ENCODE measurements around the gene TMCO6.
"Not testable (repeated sequence)": the region's sequence is repeated elsewhere in the genome, so short reads cannot be mapped to it uniquely, and the experiment has no call there.

Gene TMCO6

DNA sequence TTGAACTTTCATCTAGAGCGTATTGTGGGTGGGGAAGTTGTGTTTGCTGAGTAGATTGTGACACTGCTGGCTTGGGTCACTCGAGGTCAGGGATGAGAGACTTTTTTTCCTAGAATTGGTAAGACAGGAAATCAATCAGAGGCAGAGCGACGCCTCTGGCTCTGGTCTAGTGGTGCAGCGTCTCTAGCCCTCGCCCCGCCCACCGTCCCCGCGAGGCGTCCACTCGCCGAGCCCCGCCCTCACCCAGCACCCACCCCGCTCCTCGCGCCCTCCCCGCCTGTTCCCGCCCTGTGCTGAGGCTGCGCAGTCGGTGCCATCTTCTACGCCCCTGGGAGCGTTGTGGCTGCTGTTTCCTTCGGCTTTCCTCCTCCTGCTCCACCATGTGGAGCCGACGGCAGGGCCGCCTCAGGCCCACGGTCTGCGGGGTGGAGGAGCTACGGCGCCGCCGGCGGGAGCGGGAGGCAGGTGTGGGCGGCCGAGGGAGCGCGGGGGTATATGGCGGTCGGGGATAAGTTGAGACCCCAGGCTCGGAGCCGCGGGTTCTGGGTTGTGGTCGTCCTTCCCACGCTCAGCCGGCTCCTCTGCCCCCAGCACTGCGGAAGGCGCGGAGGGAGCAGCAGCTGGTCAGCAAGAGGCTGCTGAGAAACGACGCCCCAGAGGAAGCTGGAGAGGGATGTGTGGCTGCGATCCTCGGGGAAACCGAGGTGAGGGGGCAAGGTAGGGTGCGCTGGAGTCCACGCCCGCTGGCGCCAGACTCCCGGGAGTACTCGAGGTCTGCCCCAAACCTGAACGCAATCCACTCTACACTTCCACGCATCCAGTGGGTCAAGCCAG lies at the start of gene TMCO6:
TMCO6 (plus strand) TSS at position 304 of the 834 bp plus-strand sequence; CDS start at position 381, 77 bp downstream.
- peak; percentile 95 for DNase-seq (ENCODE audit: low read depth)

- no peak for DNase-seq (ENCODE audit: low read depth)
These were observed 48.4 kb upstream of the TMCO6 start for GRCh38 chr5:140590861-140591260.

- DNase-seq (ENCODE audit: low read depth), result no peak
These were observed 47.4 kb upstream of the TMCO6 start for GRCh38 chr5:140591747-140592372.

GRCh38 chr5:140593070-140593469 lies 46.2 kb upstream of the TMCO6 start:
- DNase-seq (ENCODE audit: low read depth), result not testable (repeated sequence)

GRCh38 chr5:140594169-140594568 lies 45.1 kb upstream of the TMCO6 start:
- DNase-seq (ENCODE audit: low read depth), result no peak

DNA sequence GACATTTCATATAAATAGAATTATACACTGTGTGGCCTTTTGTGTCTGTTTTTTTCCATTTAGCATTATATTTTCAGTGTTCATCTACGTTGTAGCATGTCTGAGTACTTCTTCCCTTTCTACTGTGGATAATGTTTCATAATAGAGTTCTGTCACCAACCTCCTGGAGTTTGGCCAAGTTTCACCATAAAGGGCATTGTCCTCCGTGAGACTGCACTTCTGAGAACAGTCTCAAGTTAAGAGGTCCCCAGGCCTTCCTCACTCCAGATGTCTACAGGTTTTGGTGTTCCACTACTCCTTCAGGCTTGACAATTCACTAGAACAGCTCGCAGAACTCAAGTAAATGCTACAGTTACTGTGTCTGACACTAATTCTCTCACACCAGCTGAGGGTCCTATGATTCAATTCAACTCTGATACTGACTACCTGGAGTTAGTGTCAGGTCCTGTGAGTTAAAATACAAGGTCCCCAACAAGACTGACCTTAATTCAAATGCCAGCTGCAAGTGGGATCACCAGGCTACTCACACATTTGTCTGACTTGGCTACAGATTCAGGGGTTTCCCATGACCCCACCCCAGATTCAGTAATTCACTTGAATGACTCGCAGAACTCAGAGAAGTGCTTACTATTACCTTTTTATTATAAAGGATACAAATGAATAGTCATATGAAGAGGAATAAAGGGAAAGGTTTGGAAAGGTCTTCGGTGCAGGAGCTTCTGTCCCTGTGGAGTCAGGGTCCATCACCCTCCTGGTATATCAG lies 43.5 kb upstream of the TMCO6 start:
- DNase-seq (ENCODE audit: low read depth), result no peak

GRCh38 chr5:140596321-140596741 lies 42.9 kb upstream of the TMCO6 start:
- DNase-seq (ENCODE audit: low read depth), result no peak

DNA sequence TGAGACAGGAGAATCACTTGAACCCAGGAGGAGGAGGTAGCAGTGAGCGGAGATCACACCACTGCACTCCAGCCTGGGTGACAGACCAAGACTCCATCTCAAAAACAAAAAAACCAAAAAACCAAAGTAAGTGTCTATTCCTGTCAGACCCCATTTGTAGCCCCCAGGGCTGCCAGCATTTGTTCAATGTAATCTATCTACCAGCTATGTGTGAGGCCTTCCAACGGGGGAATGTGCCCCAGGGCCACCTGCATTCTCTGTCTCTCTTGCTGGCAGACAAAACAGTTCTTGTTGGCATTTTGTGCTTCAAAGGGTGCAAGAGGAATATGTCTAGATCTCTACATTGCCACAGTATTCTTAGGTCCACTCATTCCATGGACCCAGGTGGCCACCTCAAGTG lies 40.4 kb upstream of the TMCO6 start:
- DNase-seq (ENCODE audit: low read depth), result no peak

GRCh38 chr5:140600096-140600495 lies 39.2 kb upstream of the TMCO6 start:
- DNase-seq (ENCODE audit: low read depth), result no peak

GRCh38 chr5:140602147-140602546 lies 37.1 kb upstream of the TMCO6 start:
- no peak for DNase-seq (ENCODE audit: low read depth)

GRCh38 chr5:140603446-140603698 lies 35.9 kb upstream of the TMCO6 start:
- not testable (repeated sequence) for DNase-seq (ENCODE audit: low read depth)

DNA sequence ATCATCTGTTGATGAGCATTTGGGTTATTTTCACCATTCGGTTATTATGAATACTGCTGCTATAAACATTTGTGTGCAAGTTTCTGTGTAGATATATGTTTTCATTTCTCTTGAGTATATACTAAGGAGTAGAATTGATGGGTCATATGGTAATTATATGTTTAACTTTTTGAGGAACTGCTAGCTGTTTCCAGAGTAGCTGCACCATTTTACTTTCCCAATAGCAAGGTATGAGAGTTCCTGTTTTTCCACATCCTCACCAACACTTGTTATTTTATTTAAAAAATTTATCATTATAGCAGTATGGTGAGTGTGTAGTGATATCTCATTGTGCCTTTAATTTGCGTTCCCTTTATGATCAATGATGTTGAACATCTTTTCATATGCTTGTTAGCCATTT lies 35.5 kb upstream of the TMCO6 start:
- DNase-seq (ENCODE audit: low read depth), result no peak

DNA sequence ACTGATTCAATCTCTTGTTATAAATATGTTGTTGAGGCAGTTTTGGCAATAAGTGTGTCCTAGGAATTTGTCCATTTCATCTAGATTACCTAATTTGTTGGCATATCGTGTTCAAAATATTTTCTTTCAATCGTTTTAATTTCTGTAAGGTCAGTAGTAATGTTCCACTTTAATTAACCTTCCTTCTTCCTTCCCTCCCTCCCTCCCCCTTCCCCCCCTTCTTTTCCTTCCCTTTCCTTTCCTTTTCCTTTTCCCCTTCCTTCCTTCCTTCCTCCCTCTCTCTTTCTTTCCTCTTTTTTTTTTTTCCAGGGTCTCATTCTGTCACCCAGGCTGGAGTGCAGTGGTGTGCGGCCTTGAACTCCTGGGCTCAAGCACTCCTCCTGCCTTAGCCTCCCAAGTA lies 33.4 kb upstream of the TMCO6 start:
- DNase-seq (ENCODE audit: low read depth), result no peak

- no peak for DNase-seq (ENCODE audit: low read depth)
These were observed 32.2 kb upstream of the TMCO6 start for GRCh38 chr5:140607031-140607430.

GRCh38 chr5:140608722-140609121 lies 30.5 kb upstream of the TMCO6 start:
- DNase-seq (ENCODE audit: low read depth), result no peak

DNA sequence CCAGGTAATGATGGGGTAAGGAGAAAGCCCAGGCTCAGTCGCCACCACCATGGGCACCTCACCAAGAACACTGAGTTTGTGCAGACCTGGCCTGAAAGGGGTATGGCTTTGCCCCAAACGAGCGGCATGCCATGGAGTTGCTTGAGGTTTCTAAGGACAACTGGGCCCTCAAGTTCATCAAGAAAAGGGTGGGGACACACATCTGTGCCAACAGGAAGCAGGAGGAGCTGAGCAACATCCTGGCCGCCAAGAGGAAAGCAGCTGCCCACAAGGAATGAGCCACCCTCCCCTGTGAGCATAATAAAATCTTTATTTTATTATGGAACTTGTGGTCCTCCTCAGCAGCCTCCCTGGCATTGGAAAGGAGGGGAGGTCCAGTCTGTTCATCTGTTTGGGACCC lies 30.1 kb upstream of the TMCO6 start:
- DNase-seq (ENCODE audit: low read depth), result no peak

GRCh38 chr5:140611020-140611521 lies 28.2 kb upstream of the TMCO6 start:
- DNase-seq (ENCODE audit: low read depth), result no peak

DNA sequence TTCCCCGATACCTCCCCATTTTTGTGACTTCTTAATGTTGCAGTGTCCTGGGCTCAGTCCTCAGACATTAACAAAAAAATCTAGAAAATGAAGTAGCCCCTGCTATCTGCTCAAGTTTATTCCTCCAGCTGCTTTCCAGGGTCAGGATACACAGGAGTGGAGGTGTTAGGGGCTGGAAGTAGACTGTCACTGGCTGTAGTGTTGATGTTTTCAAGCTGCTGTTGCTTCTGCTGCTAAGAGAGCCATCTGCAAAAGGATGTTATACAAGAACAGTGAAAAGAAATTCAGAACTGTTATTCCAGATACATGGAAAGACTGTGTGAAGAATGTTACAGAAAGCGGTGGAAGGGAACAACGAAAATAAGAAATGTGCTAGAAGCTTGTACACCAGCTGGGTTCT lies 16.9 kb upstream of the TMCO6 start:
- DNase-seq (ENCODE audit: low read depth), result no peak

- not testable (repeated sequence) for DNase-seq (ENCODE audit: low read depth)
These were observed 16.2 kb upstream of the TMCO6 start for GRCh38 chr5:140623061-140623460.

DNA sequence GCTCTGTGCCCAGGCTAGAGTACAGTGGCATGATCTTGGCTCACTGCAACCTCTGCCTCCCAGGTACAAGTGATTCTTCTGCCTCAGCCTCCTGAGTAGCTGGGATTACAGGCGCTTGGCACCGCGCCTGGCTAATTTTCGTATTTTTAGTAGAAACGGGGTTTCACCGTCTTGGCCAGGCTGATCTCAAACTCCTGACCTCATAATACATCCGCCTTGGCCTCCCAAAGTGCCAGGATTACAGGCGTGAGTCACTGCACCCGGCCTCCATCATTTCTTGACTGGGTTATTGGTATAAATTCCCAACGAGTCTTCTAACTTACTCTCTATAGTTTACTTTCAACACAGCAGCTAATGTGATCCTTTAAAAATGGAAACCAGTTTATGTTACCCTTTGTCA lies 14.4 kb upstream of the TMCO6 start:
- DNase-seq (ENCODE audit: low read depth), result not testable (repeated sequence)

DNA sequence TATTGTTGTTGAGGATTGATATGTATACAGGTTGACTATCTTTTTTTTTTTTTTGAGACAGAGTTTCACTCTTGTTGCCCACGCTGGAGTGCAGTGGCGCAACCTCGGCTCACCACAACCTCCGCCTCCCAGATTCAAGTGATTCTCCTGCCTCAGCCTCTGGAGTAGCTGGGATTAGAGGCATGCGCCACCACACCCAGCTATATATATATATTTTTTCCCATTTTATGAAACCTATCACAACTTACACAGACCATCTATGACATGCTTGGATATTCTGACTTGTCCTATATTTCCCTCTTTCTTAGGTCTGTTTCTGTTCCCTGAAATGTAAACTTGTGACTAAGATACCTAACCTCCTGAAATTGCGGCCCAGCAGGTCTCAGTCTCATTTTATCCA lies 11.3 kb upstream of the TMCO6 start:
- no peak for DNase-seq (ENCODE audit: low read depth)

DNA sequence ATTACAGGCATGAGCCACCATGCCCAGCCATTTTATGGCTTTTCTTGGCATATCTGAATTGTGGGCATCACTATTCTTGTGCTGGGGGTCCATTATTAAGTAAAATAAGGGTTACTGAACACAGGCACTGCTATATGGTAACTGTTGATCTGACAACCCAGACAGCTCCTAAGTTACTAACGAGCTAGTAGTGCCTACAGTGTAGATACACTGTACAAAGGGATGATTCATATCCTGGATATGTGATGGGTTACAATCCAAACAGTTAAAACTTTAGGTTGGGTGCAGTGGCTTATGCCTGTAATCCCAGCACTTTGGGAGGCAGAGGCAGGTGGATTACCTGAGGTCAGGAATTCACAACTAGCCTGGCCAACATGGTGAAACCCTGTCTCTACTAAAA lies 10.5 kb upstream of the TMCO6 start:
- no peak for DNase-seq (ENCODE audit: low read depth)

Data from activated T-cell treated with anti-CD3 and anti-CD28 coated beads for 24 hours (primary cell).